SK-N-SH treated with all-trans-retinoic acid at 6 μM for 48 hours (cell line): ENCODE data around the gene CRLF1.

Experiments
- ATAC-seq: fragments of 200-7000 bp; cut with Tn5 transposase; 3 replicates; pipeline ENCODE4 v1.9.1; 2020; ENCODE audit warnings: mild to moderate bottlenecking, moderate library complexity
- ARNTL ChIP-seq: fragments of 450-650 bp; formaldehyde crosslinking; IDR thresholded peaks from 2 replicates; pipeline ENCODE4 v1.5.0; 2020; ENCODE audit warnings: low read depth, mild to moderate bottlenecking, moderate library complexity, borderline replicate concordance
- BACH2 ChIP-seq: fragments of 250-450 bp; sonication (Bioruptor Pico); IDR thresholded peaks from 2 replicates; pipeline ENCODE4 v1.9.0; 2021; ENCODE audit warnings: mild to moderate bottlenecking, borderline replicate concordance
- CSDC2 ChIP-seq: fragments of 250-450 bp; sonication (Bioruptor Pico); IDR thresholded peaks from 2 replicates; pipeline ENCODE4 v1.5.0; 2020; ENCODE audit warnings: mild to moderate bottlenecking, moderate library complexity
- ESRRG ChIP-seq: fragments of 250-450 bp; sonication (Bioruptor Pico); IDR thresholded peaks from 2 replicates; pipeline ENCODE4 v1.6.1; 2021; ENCODE audit warnings: mild to moderate bottlenecking
- ISL1 ChIP-seq: fragments of 250-450 bp; sonication (Bioruptor Pico); IDR thresholded peaks from 2 replicates; pipeline ENCODE4 v2.1.2; 2022; ENCODE audit warnings: mild to moderate bottlenecking, moderate library complexity
- PATZ1 ChIP-seq: fragments of 250-450 bp; sonication (Bioruptor Pico); IDR thresholded peaks from 2 replicates; pipeline ENCODE4 v1.8.0; 2020; ENCODE audit warnings: mild to moderate bottlenecking, moderate library complexity, borderline replicate concordance
- POU6F1 ChIP-seq: fragments of 250-450 bp; sonication (Bioruptor Pico); IDR thresholded peaks from 2 replicates; pipeline ENCODE4 v1.8.0; 2021; ENCODE audit warnings: low read depth, mild to moderate bottlenecking, moderate library complexity, borderline replicate concordance
- PPARA ChIP-seq: fragments of 250-450 bp; sonication (Bioruptor Pico); IDR thresholded peaks from 2 replicates; pipeline ENCODE4 v1.5.0; 2020; ENCODE audit warnings: mild to moderate bottlenecking, borderline replicate concordance
- RARB ChIP-seq: fragments of 250-450 bp; sonication (Bioruptor Pico); IDR thresholded peaks from 2 replicates; pipeline ENCODE4 v1.8.0; 2021; ENCODE audit warnings: mild to moderate bottlenecking, moderate library complexity
- SNAI2 ChIP-seq: fragments of 250-450 bp; sonication (Bioruptor Pico); IDR thresholded peaks from 2 replicates; pipeline ENCODE4 v1.5.0; 2020; ENCODE audit warnings: mild to moderate bottlenecking, moderate library complexity
- TCF4 ChIP-seq: fragments of 250-450 bp; sonication (Bioruptor Pico); IDR thresholded peaks from 2 replicates; pipeline ENCODE4 v1.8.0; 2021; ENCODE audit warnings: mild to moderate bottlenecking, moderate library complexity, borderline replicate concordance
- ZC3H10 ChIP-seq: fragments of 250-450 bp; sonication (Bioruptor Pico); IDR thresholded peaks from 2 replicates; pipeline ENCODE4 v1.5.1; 2021; ENCODE audit warnings: mild to moderate bottlenecking, moderate library complexity
- ZFP3 ChIP-seq: fragments of 250-450 bp; sonication (Bioruptor Pico); IDR thresholded peaks from 2 replicates; pipeline ENCODE4 v1.5.0; 2020; ENCODE audit warnings: mild to moderate bottlenecking, moderate library complexity
- ZFP30 ChIP-seq: fragments of 450-650 bp; formaldehyde crosslinking; IDR thresholded peaks from 2 replicates; pipeline ENCODE4 v1.5.0; 2022; ENCODE audit warnings: mild to moderate bottlenecking, moderate library complexity
- ZNF565 ChIP-seq: fragments of 450-650 bp; formaldehyde crosslinking; conservative IDR thresholded peaks from 2 replicates; pipeline ENCODE4 v1.5.0; 2020; ENCODE audit warnings: low read depth, mild to moderate bottlenecking, moderate library complexity
- TF ChIP-seq, protein P1 (sequence below): fragments of 250-450 bp; sonication (Bioruptor Pico); IDR thresholded peaks from 2 replicates; pipeline ENCODE4 v1.5.1; 2021; ENCODE audit warnings: mild to moderate bottlenecking, moderate library complexity

Gene CRLF1

GRCh38 chr19:18634612-18635297 lies 28.2 kb upstream of the CRLF1 start:
- no peak for TF ChIP-seq POU6F1 (CRISPR knock-in tag)
- no peak for TF ChIP-seq RARB (CRISPR knock-in tag)
- no peak for TF ChIP-seq BACH2
- TF ChIP-seq ZFP3: no peak
- TF ChIP-seq PATZ1: no peak
- TF ChIP-seq, protein P1, sequence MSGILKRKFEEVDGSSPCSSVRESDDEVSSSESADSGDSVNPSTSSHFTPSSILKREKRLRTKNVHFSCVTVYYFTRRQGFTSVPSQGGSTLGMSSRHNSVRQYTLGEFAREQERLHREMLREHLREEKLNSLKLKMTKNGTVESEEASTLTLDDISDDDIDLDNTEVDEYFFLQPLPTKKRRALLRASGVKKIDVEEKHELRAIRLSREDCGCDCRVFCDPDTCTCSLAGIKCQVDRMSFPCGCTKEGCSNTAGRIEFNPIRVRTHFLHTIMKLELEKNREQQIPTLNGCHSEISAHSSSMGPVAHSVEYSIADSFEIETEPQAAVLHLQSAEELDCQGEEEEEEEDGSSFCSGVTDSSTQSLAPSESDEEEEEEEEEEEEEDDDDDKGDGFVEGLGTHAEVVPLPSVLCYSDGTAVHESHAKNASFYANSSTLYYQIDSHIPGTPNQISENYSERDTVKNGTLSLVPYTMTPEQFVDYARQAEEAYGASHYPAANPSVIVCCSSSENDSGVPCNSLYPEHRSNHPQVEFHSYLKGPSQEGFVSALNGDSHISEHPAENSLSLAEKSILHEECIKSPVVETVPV (CRISPR knock-in tag): no peak
- no peak for TF ChIP-seq ZC3H10 (CRISPR knock-in tag)
- no peak for TF ChIP-seq CSDC2 (CRISPR knock-in tag)
- no peak for TF ChIP-seq ISL1 (CRISPR knock-in tag)
- ATAC-seq: no peak

GRCh38 chr19:18633321-18633720 lies 26.7 kb upstream of the CRLF1 start:
- no peak for ATAC-seq
- no peak for TF ChIP-seq ARNTL (CRISPR knock-in tag)
- peak; percentile 37; the same call in 1 of the 2 replicates for TF ChIP-seq TCF4 (CRISPR knock-in tag)
- no peak for TF ChIP-seq POU6F1 (CRISPR knock-in tag)
- TF ChIP-seq ESRRG (CRISPR knock-in tag): no peak
- TF ChIP-seq SNAI2 (CRISPR knock-in tag): no peak
- no peak for TF ChIP-seq PPARA (CRISPR knock-in tag)
- TF ChIP-seq, all 23 proteins: peak for 1

DNA sequence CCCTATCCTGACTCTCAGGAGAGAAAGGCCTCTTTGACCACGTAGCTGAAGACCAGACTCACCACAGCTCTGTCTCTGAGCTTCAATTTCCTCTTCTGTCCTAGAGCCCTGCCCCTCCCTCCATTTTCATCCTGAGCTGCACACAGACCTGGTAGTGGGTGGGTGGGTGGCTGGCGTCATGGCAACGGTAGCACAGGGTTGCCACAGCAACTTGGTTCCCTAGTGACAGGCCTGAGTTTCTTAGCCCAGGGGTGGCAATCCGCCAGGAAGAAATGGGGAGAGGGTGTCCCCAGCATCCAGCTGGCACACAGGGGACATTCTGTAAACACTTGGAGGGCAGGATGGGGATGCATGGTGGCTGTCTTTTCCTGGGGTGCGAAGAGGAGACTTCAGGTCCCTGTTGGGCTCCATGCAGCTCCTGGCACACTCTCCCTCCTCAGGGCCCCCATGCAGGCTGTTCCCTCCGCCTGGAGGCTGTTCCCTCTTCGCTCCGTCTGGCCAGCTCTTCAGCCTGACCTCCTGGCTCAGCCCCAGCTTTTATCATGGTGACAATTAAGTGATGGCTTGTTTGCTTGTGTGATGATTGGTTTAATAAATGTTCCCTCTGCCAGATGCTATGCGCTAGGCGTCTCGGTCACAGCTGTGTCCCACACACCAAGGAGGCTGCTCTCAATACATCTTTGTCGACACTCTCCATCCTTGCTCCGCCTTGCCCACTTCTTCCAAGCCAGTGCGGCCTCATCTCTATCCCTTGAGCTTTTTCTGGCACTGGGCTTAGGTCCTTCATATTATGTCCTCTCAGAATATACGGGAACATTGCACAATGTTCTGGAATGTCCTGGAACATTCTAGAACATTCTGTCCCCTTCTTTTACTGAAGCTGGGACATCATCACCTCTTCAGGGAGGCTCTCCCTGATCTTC lies 22.8 kb upstream of the CRLF1 start:
- TF ChIP-seq ZNF565 (no peak), ZFP30 (CRISPR knock-in tag) (no peak), ARNTL (CRISPR knock-in tag) (no peak), CSDC2 (CRISPR knock-in tag) (no peak), RARB (CRISPR knock-in tag) (no peak), TCF4 (CRISPR knock-in tag) (no peak), ZFP3 (no peak), ISL1 (CRISPR knock-in tag) (no peak), POU6F1 (CRISPR knock-in tag) (no peak), PATZ1 (no peak)
- TF ChIP-seq, protein P1 (CRISPR knock-in tag): no peak
- ATAC-seq: no peak
